Measurements from ENCODE around the gene ATN1. TPM values are rescaled to one million over a fixed set of nuclear protein-coding genes. Genes with fewer than 3 reads are reported as not detected.
A peak's percentile ranks its signal among the peaks of the same experiment; 100 is the strongest.

ATN1 gene
- total RNA-seq, 1 donor from 2014 or later, result 149 TPM

DNA sequence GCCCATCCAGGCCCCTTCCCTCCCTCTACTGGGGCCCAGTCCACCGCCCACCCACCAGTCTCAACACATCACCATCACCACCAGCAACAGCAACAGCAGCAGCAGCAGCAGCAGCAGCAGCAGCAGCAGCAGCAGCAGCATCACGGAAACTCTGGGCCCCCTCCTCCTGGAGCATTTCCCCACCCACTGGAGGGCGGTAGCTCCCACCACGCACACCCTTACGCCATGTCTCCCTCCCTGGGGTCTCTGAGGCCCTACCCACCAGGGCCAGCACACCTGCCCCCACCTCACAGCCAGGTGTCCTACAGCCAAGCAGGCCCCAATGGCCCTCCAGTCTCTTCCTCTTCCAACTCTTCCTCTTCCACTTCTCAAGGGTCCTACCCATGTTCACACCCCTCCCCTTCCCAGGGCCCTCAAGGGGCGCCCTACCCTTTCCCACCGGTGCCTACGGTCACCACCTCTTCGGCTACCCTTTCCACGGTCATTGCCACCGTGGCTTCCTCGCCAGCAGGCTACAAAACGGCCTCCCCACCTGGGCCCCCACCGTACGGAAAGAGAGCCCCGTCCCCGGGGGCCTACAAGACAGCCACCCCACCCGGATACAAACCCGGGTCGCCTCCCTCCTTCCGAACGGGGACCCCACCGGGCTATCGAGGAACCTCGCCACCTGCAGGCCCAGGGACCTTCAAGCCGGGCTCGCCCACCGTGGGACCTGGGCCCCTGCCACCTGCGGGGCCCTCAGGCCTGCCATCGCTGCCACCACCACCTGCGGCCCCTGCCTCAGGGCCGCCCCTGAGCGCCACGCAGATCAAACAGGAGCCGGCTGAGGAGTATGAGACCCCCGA, 9.1 kb downstream of the ATN1 start:
- Histone ChIP-seq H3K27ac (peak overlapping the region; percentile 95), H3K9me3 (no peaks in the 10 kb centered on the region), H3K36me3 (peaks cover 45% of the 10 kb centered on the region), H3K4me1 (peaks cover 40% of the 10 kb centered on the region), H3K27me3 (no peaks in the 10 kb centered on the region), H3K4me3 (peak overlapping the region; percentile 64)
- TF ChIP-seq, protein P1, sequence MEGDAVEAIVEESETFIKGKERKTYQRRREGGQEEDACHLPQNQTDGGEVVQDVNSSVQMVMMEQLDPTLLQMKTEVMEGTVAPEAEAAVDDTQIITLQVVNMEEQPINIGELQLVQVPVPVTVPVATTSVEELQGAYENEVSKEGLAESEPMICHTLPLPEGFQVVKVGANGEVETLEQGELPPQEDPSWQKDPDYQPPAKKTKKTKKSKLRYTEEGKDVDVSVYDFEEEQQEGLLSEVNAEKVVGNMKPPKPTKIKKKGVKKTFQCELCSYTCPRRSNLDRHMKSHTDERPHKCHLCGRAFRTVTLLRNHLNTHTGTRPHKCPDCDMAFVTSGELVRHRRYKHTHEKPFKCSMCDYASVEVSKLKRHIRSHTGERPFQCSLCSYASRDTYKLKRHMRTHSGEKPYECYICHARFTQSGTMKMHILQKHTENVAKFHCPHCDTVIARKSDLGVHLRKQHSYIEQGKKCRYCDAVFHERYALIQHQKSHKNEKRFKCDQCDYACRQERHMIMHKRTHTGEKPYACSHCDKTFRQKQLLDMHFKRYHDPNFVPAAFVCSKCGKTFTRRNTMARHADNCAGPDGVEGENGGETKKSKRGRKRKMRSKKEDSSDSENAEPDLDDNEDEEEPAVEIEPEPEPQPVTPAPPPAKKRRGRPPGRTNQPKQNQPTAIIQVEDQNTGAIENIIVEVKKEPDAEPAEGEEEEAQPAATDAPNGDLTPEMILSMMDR (IDR thresholded peaks at IDR 0.05), result no peak
- ATAC-seq, result no peak
- DNase-seq, result no peak
- intact Hi-C loops (cut with DNase I), result loop anchor here (10.0 kb wide), 1 partner anchor 62 kb away; the partner anchor contains the start of gene SPSB2

DNA sequence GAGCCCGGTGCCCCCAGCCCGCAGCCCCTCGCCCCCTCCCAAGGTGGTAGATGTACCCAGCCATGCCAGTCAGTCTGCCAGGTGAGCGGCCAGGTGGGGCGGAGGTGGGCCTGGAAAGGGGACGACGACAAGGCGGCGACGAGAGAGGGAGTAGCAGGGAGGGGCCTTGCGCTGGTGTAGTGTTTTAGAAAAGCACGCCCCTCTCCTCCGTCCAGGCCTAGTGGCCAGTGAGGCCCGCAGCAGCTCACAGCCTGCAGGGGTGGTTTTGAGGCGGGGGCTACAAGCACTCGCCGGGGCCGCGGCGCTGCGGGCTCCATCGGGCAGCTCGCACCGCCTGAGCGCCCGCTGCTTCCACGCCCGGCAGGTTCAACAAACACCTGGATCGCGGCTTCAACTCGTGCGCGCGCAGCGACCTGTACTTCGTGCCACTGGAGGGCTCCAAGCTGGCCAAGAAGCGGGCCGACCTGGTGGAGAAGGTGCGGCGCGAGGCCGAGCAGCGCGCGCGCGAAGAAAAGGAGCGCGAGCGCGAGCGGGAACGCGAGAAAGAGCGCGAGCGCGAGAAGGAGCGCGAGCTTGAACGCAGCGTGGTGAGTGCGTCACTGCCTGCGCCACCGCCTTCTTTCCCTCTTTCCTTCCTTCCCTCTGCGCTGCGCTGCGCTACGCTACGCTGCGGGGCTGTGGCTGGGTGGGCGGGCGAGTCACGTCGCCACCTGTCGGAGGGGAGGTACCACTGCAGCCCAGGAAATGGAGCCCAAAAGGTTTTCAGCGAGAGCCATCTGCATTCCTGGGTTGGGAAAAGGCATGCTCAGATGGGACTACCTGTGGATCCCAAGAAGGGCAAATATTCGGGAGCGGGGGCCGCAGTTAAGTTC, 10.0 kb downstream of the ATN1 start:
- peak; percentile 94 for ATAC-seq
- no peaks in the 10 kb centered on the region for H3K27me3 ChIP-seq
- TF ChIP-seq, protein P1 (IDR thresholded peaks at IDR 0.05), result peak; percentile 88
- H3K4me3 ChIP-seq, result peak overlapping the region; percentile 64
- DNase-seq, result peak; percentile 97
- peaks cover 44% of the 10 kb centered on the region for H3K4me1 ChIP-seq
- H3K9me3 ChIP-seq, result no peaks in the 10 kb centered on the region
- intact Hi-C loops (cut with DNase I), result loop anchor here (10.0 kb wide), 1 partner anchor 63 kb away; the partner anchor contains the start of gene SPSB2
- H3K36me3 ChIP-seq, result peaks cover 45% of the 10 kb centered on the region
- peak overlapping the region; percentile 95 for H3K27ac ChIP-seq

DNA sequence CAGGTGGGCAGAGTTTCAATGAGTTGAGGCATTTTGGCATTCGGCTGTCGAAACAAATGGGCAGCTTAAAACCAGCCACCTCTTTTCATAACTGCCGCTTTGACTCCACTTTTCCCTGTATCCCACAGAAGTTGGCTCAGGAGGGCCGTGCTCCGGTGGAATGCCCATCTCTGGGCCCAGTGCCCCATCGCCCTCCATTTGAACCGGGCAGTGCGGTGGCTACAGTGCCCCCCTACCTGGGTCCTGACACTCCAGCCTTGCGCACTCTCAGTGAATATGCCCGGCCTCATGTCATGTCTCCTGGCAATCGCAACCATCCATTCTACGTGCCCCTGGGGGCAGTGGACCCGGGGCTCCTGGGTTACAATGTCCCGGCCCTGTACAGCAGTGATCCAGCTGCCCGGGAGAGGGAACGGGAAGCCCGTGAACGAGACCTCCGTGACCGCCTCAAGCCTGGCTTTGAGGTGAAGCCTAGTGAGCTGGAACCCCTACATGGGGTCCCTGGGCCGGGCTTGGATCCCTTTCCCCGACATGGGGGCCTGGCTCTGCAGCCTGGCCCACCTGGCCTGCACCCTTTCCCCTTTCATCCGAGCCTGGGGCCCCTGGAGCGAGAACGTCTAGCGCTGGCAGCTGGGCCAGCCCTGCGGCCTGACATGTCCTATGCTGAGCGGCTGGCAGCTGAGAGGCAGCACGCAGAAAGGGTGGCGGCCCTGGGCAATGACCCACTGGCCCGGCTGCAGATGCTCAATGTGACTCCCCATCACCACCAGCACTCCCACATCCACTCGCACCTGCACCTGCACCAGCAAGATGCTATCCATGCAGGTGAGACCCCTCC, 10.8 kb downstream of the ATN1 start:
- peaks cover 43% of the 10 kb centered on the region for H3K4me1 ChIP-seq

DNA sequence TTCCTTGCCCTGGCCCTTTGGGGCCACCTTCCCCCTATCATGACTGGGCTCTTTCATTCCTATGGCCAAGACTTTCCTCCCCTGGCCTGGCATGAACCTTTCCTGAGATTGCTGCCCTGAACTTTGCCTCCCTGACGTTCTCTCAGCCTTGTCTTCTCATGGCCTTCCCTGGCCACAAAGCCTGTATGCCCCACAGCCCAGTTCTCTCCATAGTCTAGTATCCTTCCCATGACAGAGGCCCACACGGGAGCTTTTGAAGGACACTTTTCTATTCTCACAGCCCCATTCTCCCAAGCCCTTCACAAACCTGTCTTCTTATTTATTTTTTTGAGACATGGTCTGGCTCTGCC, 11.4 kb downstream of the ATN1 start:
- Histone ChIP-seq H3K4me1 (peaks cover 37% of the 10 kb centered on the region), H3K27me3 (no peaks in the 10 kb centered on the region), H3K36me3 (peaks cover 35% of the 10 kb centered on the region), H3K9me3 (no peaks in the 10 kb centered on the region), H3K4me3 (no peak overlapping the region), H3K27ac (peak overlapping the region; percentile 95)
- ATAC-seq, result no peak
- TF ChIP-seq, protein P1 (IDR thresholded peaks at IDR 0.05), result no peak
- no peak for DNase-seq
- intact Hi-C loops (cut with DNase I), result loop anchor here (10.0 kb wide), 1 partner anchor 64 kb away; the partner anchor contains the start of gene SPSB2

More for the DNA sequence above, 10.8 kb downstream of the ATN1 start:
- Histone ChIP-seq H3K27ac (peak overlapping the region; percentile 95), H3K9me3 (no peaks in the 10 kb centered on the region), H3K27me3 (no peaks in the 10 kb centered on the region), H3K36me3 (peaks cover 41% of the 10 kb centered on the region), H3K4me3 (peak overlapping the region; percentile 64)
- intact Hi-C loops (cut with DNase I), result loop anchor here (10.0 kb wide), 1 partner anchor 64 kb away; the partner anchor contains the start of gene SPSB2
- ATAC-seq, result no peak
- no peak for DNase-seq
- TF ChIP-seq, protein P1 (IDR thresholded peaks at IDR 0.05), result no peak

DNA sequence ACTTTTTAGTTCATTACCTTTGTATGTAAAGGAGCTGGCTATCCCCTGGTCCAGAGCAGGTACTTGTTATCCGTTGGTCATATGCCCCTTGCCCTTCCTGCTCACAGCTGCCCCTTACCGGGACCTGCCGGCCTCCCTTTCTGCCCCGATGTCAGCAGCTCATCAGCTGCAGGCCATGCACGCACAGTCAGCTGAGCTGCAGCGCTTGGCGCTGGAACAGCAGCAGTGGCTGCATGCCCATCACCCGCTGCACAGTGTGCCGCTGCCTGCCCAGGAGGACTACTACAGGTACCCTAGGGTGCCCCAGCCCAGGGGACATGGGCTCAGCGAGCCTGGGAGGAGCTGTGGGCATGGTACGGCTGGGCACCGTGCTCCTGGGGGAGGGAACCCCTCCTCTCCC, 13.5 kb downstream of the ATN1 start:
- no peak for ATAC-seq
- intact Hi-C loops (cut with DNase I), result loop anchor here (10.0 kb wide), 1 partner anchor 164 kb away; the partner anchor contains the start of gene C1RL

More for the DNA sequence above, 13.5 kb downstream of the ATN1 start:
- TF ChIP-seq, protein P1 (IDR thresholded peaks at IDR 0.05), result no peak
- no peak for DNase-seq
- no peaks in the 10 kb centered on the region for H3K9me3 ChIP-seq
- H3K4me1 ChIP-seq, result peaks cover 44% of the 10 kb centered on the region
- H3K4me3 ChIP-seq, result no peak overlapping the region
- peaks cover 18% of the 10 kb centered on the region for H3K36me3 ChIP-seq
- H3K27me3 ChIP-seq, result no peaks in the 10 kb centered on the region
- no peak overlapping the region for H3K27ac ChIP-seq
